Activated naive CD4-positive, alpha-beta T cell treated with anti-CD3 and anti-CD28 coated beads, Interleukin-2, amount 50 U/mL, for 72 hours (primary cell): ENCODE results near the gene DNER. TPM values are rescaled to one million over a fixed set of nuclear protein-coding genes. Genes with fewer than 3 reads are reported as not detected.

ENCODE experiments used
- ATAC-seq, 2 donors: fragments of 150-1000 bp; cut with Tn5 transposase; 2 replicates each; pipeline ENCODE4 v1.10.0; 2021; ENCODE audit warnings: mild to moderate bottlenecking in 2 of 2, moderate library complexity in 2 of 2
- DNase-seq, 2 donors: peaks; one replicate each; pipeline ENCODE4 v3.0.0; 2021 to 2022; ENCODE audit warnings: low spot score in 2 of 2
- H3K27ac Mint-ChIP-seq, 2 donors: one replicate each; pipeline ENCODE4 v1.8.0; 2022; ENCODE audit warnings: mild to moderate bottlenecking in 2 of 2, mixed read lengths in 2 of 2
- H3K36me3 Mint-ChIP-seq, 2 donors: one replicate each; pipeline ENCODE4 v1.8.0; 2022; ENCODE audit warnings: mixed read lengths in 2 of 2
- H3K9me3 Mint-ChIP-seq, 2 donors: one replicate each; pipeline ENCODE4 v1.8.0; 2022; ENCODE audit warnings: mixed read lengths in 2 of 2
- total RNA-seq, 2 donors: library from RNA; stranded (reverse); gene quantifications; one replicate each; pipeline ENCODE4 v1.2.3, GENCODE V29; 2022

DNER gene
- total RNA-seq, 2 donors from 2014 or later, result not detected

DNA sequence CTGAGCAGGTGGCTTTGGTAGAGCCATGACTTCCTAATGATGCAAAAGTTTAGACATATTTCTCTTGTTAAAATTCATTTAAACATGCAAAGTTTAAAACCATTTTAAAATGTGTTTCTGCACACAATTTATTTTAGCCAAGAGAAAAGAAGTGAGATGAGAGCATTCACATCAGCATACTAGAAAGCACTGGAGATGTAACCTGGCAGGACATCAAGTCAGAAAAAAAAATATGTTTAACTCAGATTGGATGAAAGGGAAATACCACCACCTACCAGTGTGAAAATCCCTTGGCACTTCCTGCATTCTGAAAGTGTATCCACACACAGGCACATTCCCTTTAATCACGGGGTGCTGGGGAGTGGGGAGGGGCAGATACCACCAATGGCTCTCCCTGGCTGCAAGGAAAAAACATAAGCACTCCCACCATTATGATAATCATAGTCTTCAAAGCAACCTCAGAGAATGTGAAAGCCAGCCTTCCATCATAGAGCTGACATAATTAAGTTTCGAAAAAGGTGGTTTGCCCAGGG is 25.0 kb downstream of the DNER start:
- Mint-ChIP-seq H3K36me3 (no peaks in the 10 kb centered on the region), H3K9me3 (no peaks in the 10 kb centered on the region), H3K27ac (no peak overlapping the region)
- ATAC-seq, result no peak
- no peak for DNase-seq

DNA sequence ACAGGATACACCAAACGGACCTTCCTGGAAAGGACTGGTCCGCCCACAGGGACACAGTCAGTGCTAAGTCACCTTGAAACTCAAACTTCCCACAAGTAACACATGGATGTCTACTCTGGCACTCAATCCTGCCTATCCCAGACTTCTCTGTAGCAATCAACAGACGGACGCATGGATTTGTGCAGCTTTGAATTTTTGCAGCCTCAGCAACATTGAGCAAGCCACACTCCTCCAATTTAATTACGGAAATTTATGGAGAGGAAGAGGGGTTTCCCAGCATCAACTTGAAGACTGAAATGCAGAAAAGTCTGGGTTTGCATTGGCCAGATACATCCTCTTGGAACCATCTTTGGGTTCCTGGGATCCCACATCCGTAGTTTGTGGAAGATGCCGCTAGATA is 26.2 kb downstream of the DNER start:
- ATAC-seq (no peak), DNase-seq (no peak)
- no peaks in the 10 kb centered on the region for H3K36me3 Mint-ChIP-seq
- no peaks in the 10 kb centered on the region for H3K9me3 Mint-ChIP-seq
- no peak overlapping the region for H3K27ac Mint-ChIP-seq

DNA sequence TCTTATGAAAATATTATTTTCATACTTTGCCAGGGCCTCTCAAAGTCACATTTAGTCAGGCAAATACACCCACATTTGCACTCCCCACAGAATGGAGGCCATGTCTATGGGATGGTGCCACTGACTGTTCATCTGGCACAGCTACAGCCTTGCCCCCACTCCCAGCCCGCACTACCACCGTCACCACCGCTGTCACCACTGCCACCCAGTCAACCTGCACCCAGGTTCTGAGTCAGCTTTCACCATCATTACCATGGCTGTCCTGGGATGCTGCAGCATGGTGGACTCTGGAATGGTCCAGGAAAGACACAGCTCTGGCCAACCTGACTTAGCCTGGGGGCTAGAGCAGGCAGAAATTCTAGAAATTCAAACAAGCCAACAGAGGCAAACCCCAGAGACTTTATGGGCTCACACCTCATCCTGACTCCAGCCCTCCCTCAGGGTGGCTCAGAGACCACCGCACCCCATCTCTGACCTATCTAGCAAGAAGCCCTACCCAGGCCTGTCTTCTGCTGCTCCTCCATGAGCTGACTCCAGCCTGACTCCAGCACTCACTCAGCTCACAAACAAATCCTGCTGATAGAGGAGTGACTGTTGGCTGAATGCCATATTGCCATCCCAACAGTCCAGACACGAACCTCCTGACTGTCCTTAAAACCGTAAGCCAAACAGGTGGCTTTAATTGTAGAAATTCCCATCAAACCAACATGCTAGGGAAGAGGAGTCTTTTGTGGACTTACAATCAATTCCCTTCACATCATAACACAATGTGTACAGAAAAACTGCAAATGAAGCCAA is 28.0 kb downstream of the DNER start:
- no peaks in the 10 kb centered on the region for H3K36me3 Mint-ChIP-seq
- no peak for ATAC-seq
- H3K27ac Mint-ChIP-seq, result no peak overlapping the region

DNA sequence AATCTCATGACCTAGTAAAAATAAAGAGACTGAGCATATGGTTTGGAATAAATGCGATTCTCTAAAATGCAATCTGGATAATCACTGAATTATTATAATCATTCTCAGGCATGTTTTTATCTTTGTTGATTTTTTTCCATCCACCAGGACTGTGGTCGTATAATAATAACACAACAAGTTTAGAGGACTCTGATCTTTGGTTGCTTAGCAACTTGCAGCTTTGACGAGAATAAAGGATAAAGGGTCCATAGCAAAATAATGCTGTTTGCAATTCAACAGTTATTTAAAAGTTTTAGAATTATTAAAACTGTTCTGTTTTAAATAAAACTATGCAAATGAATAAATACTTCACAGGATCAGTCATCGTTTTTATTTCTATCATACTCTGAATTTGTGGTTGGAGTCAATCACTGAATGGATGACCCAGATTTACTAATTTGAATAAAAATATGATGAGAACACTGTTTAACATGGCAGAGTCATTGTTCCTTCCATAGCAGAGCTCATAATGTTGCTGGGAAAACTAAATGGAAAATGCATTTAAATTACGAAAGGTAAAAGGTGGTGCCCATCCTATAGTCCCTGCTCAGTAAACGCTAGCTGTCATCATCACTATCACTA is 29.3 kb downstream of the DNER start:
- no peak overlapping the region for H3K27ac Mint-ChIP-seq
- no peak for ATAC-seq
- DNase-seq, result no peak
- H3K36me3 Mint-ChIP-seq, result no peaks in the 10 kb centered on the region
- H3K9me3 Mint-ChIP-seq, result no peaks in the 10 kb centered on the region

More for the DNA sequence above, 28.0 kb downstream of the DNER start:
- H3K9me3 Mint-ChIP-seq, result no peaks in the 10 kb centered on the region
- DNase-seq, result no peak

DNA sequence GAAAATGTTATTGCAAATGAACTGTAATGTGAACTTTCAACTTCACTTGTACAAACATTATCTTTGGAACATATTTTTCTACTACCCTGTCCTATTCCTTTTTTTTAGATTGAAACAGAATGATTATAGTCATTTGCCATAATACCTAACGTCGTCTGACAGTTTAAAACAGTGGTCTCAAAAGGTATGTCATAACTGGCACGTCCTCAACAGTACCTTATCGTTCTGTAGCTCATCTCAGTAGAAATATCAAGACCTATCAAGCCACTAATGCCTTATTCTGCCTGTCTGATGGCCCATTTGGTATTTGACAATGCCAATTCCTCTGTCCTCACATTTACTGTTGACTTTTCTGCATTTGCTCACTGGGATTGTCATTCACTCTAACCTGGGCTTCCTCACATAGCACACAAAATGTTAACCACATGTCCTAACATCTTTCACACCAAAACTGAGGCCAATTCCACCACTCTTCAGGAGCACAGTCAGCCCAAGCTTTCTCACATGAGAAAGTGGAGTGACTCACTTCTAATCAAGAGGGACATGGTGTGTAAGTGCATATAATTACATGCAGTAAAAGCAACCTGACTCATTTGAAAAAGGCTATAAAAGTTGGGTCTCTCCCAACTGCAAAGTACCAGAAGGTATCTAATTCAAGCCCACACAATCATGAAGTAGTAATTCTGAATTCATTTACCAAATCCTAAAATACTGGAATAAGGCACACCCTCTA is 34.8 kb downstream of the DNER start:
- ATAC-seq (peak in 1 of 2 donors; percentile 34), DNase-seq (no peak)
- Mint-ChIP-seq H3K27ac (no peak overlapping the region), H3K9me3 (no peaks in the 10 kb centered on the region), H3K36me3 (no peaks in the 10 kb centered on the region)

DNA sequence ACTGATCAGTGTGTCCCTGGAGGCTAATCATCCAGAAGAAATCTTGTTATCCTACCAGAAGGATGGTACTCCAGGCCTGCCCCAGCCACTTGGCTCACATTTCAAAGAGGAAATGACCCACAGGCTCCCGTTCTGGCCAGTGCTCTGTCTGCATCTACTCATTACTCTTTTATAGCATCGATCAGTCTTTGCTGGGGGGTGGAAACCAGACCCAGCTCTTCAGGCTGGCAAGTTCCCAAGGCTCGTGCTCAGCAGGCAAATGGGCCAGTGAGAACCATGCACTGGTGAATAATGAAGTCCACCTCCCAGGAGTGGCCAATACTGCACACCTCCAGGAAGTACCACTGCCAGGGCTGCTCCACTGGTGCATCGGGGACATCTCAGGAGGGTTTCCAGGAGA is 38.8 kb downstream of the DNER start:
- DNase-seq (no peak), ATAC-seq (no peak)
- no peaks in the 10 kb centered on the region for H3K36me3 Mint-ChIP-seq
- H3K27ac Mint-ChIP-seq, result no peak overlapping the region
- H3K9me3 Mint-ChIP-seq, result no peaks in the 10 kb centered on the region

DNA sequence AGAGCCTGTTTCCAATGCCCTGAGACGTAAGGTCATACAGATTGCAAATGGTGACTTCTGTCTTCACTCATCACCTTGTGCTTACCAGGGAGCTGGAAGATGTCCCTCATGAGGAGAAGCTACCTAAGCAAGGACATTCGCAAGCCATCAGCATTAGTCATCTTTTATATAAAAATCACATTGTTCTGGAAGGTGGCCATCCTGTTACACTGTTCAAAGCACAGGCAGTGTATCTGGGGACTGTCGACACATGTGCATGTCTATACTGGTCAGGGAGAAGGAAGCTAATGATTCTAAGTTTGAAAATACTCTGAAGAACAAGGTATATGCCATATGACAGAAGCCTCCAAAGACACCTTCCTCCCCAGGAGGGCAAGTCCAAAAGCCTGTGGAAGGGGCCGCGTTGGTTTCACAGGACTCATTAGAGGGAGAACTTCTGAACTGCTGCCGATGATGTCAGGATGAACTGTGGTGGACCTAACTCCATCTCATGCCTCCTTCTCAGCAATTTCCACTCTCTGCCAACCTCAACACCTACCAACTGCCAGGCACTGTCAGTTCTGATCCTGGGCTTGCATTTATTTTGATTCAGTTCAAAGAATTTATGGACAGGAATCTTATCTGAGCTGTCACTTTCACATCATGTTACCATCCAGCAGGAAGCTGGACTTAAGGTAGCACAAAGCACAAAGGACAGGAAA is 39.4 kb downstream of the DNER start:
- ATAC-seq (no peak), DNase-seq (no peak)
- Mint-ChIP-seq H3K9me3 (no peaks in the 10 kb centered on the region), H3K36me3 (no peaks in the 10 kb centered on the region), H3K27ac (no peak overlapping the region)

DNA sequence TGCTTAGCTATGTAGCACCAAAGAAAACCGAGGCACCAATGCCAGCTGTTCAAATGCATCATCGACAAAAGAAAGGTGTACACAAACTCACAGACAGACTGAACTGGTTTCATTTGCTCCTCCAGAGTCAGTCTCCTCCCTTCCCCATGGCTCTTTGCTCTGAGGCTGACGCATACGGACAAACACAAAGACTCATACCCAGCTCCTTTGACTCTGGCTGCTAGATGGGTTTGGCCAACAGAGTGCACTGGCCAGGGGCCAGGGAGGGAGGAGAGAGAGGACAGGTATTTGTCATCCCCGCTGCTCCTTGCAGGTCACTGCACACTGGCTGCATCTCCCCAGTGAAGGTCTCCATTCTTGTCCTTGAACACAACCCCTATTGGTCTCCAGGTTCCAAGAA is 40.7 kb downstream of the DNER start:
- no peak for ATAC-seq
- no peaks in the 10 kb centered on the region for H3K36me3 Mint-ChIP-seq
- DNase-seq, result no peak
- H3K27ac Mint-ChIP-seq, result no peak overlapping the region
- H3K9me3 Mint-ChIP-seq, result no peaks in the 10 kb centered on the region

DNA sequence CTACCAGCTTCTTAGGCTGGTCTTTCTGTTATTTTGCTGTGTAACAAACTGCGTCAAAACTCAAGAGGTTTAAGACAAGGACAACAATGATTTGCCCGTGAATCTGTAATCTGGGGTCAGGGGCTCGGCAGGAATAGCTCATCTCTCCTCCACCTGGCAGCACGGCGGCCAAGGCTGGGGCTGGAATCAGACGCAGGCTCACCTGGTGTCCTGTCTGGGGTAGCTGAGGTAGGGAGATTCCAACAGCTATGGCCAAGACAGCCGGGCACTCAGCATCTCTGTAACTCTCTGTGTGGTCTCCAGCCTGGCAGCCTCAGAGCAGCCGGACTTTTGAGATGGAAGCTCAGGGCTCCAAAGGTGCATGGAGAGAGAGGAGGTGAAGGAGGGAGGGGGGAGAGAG is 42.3 kb downstream of the DNER start:
- no peak for DNase-seq
- Mint-ChIP-seq H3K36me3 (no peaks in the 10 kb centered on the region), H3K27ac (no peak overlapping the region), H3K9me3 (no peaks in the 10 kb centered on the region)
- no peak for ATAC-seq

DNA sequence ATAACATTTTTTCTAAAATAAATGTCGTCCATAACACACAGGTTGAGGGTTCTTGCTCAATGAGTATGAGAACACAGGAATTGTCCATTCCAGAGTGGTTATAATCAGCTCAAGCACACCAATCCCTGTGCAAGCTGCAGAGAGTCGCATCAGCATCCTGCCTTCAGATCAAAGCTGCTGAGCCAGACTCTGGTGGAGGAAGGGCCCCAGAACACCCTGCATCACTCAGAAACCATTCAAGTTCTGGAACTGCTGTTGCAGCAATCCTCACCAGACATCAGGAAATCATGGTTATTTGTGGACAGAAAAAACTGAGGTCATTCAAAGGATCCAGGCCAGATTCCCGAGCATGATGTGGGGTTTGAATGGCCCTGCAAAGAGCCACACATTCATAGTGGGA is 44.5 kb downstream of the DNER start:
- DNase-seq (no peak), ATAC-seq (no peak)
- H3K36me3 Mint-ChIP-seq, result no peaks in the 10 kb centered on the region
- no peaks in the 10 kb centered on the region for H3K9me3 Mint-ChIP-seq
- no peak overlapping the region for H3K27ac Mint-ChIP-seq

DNA sequence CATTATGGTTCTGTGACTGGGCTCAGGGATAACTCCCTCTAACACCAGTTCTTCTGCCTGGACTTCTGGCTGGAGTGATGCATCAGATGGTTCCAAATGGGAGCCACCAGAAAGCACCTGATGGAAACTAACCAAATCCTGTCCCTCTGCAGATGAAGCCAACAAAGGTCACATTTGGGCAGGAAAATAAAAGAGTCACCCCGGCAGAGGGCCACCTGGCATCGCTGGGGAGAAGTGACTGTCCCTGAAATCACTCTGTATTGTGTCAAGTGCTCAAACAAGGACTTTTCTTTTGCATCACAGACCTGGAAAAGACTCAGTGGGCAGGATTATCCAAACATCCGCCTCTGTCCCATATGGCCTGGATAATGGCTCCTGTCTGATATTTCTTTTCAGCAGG is 47.5 kb downstream of the DNER start:
- Mint-ChIP-seq H3K27ac (no peak overlapping the region), H3K36me3 (peaks cover 0 to 6% of the 10 kb centered on the region in 2 donors), H3K9me3 (no peaks in the 10 kb centered on the region)
- DNase-seq (no peak), ATAC-seq (no peak)

DNA sequence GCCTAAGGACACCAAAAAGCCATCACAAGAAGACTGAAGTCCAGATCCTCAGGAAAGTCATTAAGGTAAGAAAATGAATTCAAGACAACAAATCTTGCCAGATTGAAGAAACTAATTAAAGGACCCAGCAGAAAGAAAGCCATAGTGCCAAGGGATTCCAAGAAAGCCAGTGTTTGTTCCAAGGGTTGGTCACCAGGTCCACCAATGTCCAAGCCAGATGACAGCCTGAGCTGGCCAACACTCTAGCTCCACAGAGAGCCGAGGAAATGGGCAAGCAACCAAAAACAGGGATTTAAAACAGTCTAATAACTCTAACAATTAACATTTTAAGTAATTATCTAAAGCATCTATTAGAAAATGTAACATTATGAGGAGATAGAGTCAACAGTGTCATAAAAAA is 49.2 kb downstream of the DNER start:
- ATAC-seq (no peak), DNase-seq (no peak)
- H3K27ac Mint-ChIP-seq, result no peak overlapping the region
- H3K36me3 Mint-ChIP-seq, result peaks cover 0 to 6% of the 10 kb centered on the region in 2 donors
- H3K9me3 Mint-ChIP-seq, result peaks cover 0 to 2% of the 10 kb centered on the region in 2 donors

DNA sequence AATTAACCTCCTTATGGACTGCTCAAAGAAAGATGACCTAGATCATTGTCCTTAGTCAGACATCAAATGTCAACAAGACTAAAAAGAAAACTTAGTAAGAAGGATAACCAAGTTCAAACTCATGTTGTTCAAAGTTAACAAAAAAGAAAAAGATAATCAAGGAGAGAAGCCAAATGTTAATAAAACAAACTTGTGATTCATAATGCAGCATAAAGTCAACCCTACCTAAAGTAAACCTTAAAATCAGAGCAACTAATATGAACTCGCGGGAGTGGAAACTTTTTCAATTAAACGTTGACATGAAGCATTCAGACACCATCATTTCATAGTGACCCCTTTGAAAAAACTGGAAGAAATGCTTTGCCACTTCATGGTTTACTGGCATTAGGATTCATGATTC is 52.9 kb downstream of the DNER start:
- H3K9me3 Mint-ChIP-seq, result peaks cover 0 to 2% of the 10 kb centered on the region in 2 donors
- peaks cover 0 to 6% of the 10 kb centered on the region in 2 donors for H3K36me3 Mint-ChIP-seq

DNA sequence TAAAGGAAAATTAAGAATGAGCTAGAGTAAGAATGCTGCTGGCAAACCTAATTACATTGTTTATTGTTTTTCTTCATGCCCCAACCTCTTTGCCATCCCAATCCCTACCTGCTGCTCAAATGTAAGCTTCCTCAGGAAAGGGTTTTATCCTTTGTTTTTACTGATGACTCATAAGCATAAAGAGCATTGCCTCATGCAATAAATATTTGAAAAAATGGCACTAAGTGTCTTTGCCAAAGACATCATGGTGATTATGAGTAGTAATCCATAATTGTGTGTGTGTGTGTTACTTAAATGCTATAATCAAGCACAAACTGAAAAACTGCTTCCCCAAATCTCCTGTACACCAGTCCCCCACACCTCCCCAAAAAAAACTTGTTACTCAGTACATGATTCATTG is 53.4 kb downstream of the DNER start:
- ATAC-seq, result no peak

More for the DNA sequence above, 52.9 kb downstream of the DNER start:
- no peak for ATAC-seq
- DNase-seq, result no peak
- H3K27ac Mint-ChIP-seq, result no peak overlapping the region

DNA sequence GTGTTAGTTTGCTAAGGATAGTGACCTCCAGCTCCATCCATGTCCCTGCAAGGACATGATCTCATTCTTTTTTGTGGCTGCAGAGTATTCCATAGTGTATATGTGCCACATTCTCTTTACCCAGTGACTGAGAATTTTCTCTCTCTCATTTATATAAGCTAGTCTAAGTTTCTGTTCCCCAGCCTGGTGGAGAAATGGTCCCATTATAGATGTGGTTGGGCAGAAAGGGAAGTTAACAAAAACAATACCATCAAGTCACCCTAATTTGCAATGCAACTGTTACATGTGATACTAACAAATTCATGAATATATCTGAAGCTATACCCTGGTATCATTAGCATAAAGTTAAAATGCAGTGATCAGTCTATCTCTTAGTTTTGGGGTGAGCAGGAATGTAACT is 54.0 kb downstream of the DNER start:
- peaks cover 0 to 6% of the 10 kb centered on the region in 2 donors for H3K36me3 Mint-ChIP-seq

More for the DNA sequence above, 53.4 kb downstream of the DNER start:
- Mint-ChIP-seq H3K36me3 (peaks cover 0 to 6% of the 10 kb centered on the region in 2 donors), H3K9me3 (peaks cover 0 to 2% of the 10 kb centered on the region in 2 donors), H3K27ac (no peak overlapping the region)
- no peak for DNase-seq

DNA sequence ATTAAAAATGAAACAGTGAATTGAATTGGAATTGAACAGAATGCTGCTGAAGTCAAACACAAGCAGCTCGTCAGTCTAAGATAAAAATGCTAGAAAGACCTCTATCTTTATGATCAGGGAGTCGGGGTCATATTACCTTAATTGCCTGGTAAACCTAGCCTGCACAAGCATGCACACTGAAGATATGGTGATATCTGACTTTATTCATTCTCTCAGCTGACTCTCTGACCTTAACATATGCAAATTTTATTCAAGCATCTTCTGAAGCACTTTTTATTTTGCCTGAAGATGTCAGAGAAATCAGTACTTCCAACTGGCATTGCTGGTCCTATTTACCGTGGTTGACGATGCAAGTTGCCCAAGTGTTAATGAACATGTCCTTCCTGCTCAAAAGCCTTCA is 56.4 kb downstream of the DNER start:
- DNase-seq, result no peak
- no peak for ATAC-seq
- no peak overlapping the region for H3K27ac Mint-ChIP-seq
- H3K9me3 Mint-ChIP-seq, result peaks cover 0 to 2% of the 10 kb centered on the region in 2 donors
- peaks cover 0 to 2% of the 10 kb centered on the region in 2 donors for H3K36me3 Mint-ChIP-seq

More for the DNA sequence above, 54.0 kb downstream of the DNER start:
- ATAC-seq (no peak), DNase-seq (no peak)
- H3K27ac Mint-ChIP-seq, result no peak overlapping the region
- peaks cover 0 to 2% of the 10 kb centered on the region in 2 donors for H3K9me3 Mint-ChIP-seq

DNA sequence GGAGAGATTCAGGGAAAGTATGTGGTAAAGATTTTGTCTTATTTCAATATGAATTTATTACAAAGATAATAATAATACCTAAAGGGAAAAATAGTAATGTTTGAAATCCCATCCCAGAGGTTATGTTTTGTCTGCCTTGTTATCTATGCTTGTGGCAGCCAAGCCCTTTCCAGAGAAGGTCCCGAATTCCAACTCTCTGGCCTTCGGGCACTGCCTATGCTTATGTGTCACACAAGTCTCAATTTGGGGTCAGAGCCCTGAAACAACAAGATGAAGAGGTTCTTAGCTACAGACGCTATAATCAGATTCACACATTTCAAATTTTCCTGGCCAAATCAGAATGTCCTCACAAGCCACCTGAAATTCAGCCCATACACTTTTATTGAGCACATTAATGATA is 59.9 kb downstream of the DNER start:
- no peaks in the 10 kb centered on the region for H3K36me3 Mint-ChIP-seq
- no peaks in the 10 kb centered on the region for H3K9me3 Mint-ChIP-seq
- DNase-seq (no peak), ATAC-seq (no peak)
- H3K27ac Mint-ChIP-seq, result no peak overlapping the region
